GM19324 (cell line): Measurements from ENCODE around the gene KRTAP10-5.
"Not testable (repeated sequence)": the region's sequence is repeated elsewhere in the genome, so short reads cannot be mapped to it uniquely, and the experiment has no call there.

Experiments
- ATAC-seq: cut with Tn5 transposase; IDR thresholded peaks from one replicate; pipeline ENCODE4 v1.9.1; 2021; ENCODE audit warnings: mild to moderate bottlenecking, moderate library complexity; ENCODE audit not compliant: unreplicated experiment, low FRiP score

KRTAP10-5 gene

DNA sequence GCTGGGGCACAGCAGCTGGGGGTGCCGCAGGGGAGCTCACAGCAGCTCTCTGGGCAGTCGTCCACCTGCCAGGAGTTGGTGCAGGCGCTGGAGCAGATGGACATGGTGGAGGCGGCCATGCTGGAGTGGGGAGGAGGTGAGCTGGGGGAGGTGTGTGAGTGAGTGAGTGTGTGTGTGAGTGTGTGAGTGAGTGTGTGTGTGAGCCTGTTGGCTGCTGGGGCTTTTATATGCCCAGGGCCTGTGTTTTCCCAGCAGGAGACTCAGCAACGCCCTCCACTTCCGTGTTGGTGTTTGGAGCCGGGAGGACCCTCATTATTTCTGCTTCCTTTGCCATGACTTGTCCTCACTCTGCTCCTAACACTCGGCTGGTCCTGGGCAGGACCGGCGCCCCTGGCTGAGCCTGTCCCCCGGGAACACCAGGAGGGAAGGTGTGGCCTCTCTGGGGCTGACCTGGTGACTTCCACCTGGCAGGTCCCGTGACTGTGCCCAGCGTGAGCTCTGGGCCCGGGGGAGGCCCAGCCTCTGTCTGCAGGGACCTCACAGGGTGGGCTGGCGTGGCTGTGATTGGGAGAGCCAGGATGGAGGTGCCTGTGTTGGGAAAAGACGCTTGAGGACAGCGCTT, 29.0 kb downstream of the KRTAP10-5 start, which contains the start of gene KRTAP10-2:
Gene KRTAP10-2 (minus strand): TSS at position 166 of the 622 bp plus-strand sequence. CDS start 47 bp downstream, at position 119.
- no peak for ATAC-seq

DNA sequence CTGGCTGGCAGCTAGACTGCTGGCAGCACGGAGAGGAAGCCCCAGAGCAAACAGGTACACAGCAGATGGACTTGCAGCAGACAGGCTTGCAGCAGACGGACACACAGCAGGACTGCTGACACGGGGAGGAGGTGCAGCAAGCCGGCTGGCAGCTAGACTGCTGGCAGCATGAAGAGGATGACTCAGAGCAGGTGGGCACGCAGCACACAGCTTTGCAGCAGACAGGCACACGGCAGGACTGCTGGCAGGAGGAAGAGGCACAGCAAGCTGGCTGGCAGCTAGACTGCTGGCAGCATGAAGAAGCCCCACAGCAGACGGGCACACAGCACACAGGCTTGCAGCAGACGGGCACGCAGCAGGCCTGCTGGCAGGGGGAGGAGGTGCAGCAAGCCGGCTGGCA, 29.6 kb downstream of the KRTAP10-5 start:
- ATAC-seq = no peak

DNA sequence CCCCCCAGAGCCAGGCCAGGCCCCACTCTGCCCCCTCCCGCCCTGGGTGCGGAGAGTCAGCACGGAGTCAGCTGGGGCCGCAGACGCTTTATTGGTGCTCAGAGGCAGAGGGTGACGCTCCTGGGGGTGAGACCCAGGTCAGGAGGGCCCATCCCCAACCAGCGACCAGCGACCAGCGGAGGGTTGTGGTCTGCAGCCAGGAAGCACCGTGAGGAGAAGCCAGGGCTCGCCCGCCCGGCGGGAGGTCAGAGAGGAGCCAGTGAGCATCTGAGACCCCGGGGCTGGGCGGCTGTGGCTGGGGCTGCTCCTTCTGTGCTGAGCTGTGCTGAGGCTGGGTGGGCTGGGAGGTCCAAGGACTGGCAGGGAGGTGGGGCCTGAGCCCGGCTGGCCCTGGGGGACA, 30.1 kb downstream of the KRTAP10-5 start:
- not testable (repeated sequence) for ATAC-seq

DNA sequence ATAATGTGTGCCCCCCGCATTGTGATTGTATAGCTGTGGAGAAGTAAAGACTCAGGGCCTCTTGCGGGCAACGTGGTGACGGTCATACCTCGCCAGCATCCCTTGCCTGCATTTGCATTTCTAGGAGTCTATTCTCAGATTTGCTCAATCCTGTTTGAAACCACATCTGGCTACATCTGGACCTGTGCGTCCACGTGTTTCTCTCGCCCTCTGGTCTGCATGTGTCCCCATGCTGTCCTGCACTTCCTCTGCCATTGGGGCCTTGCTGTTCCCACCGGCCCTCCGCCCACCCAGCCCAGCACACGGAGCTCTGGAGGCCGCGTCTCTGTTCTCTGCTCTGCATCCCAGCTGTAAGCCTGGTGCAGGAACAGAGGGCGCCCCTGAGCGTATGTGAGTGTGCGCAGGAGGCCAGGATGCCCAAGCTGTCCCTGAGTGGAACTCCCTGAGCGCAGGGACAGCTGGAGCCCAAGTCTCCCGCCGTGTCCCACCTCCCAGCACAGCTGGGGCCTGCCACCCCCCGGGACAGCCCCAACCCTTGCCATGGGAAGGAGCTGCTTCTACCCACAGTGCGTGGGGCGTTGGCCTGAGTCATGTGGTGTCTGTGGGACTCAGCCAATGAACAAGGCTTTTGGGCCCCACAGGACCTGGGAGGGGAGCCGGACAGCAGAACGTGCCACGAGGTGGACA, 30.7 kb downstream of the KRTAP10-5 start:
- no peak for ATAC-seq

DNA sequence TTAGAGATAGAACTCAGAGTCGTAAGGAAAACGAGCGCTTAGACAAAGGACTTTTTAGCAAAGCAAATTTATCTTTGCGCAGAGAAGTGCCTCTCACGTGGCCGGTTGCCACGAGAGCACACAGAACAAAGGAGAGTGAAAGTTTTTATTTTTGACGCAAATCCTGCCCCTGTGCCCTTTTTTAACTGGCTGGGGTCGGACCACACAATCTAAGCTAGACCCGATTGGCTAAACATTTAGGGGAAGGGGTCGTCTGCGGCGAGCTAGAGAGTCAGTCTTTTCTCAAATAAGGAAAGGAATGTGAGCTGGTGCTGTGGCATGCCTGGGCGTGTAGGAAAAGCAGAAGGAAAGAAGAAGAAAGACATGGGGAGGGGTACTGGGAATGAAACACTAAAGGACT, 31.5 kb downstream of the KRTAP10-5 start:
- ATAC-seq = no peak

DNA sequence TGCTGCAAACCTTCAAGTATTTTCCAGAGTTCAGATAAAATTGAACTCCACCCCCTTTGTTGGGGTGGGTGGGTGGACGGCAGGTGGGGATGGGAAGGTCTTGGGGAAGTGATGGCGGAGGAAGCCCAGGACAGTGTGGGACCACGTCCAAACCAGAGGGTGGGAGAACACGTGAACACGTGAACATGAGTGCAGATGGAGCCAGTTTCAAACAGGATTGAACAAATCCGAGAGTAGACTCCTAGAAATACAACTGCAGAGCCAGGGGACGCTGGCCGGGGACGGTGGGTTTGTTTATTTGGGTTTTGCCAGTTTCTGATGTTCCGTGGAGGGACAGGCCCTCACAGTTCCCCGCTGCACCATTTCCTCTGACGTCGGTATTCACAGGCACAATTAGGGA, 32.0 kb downstream of the KRTAP10-5 start:
- no peak for ATAC-seq

DNA sequence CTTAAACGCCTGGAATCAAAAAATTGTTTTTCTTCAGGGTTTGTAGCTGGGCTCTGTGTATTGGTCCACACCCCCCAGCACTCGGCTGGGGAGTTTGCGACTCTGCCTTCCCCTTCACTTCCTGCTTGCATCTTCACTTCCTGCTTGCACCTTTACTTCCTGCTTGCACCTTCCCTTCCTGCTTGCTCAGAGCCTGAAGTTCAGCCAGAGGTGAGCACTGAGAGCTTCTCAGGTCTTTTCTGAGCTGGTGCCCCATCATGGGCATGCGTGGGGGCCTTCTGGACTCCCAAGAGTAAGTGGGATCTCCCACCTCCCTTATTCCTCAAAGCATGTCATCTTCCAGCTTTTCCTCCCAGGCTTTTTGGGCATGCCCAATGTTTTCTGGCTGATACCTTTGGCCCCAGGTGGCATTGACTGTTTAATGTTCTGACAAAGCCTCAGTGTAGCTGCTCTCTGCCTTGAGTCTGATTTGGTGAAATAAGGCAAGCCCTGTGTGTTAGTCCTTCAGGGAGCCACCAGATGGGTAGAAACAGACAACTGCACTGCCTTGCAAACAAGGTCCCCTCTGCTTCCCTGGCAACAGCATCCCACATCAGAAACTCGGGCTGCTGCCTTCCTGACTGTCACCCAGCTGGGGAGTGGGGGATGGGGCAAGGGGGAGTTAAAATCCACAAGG, 32.6 kb downstream of the KRTAP10-5 start:
- ATAC-seq = no peak

DNA sequence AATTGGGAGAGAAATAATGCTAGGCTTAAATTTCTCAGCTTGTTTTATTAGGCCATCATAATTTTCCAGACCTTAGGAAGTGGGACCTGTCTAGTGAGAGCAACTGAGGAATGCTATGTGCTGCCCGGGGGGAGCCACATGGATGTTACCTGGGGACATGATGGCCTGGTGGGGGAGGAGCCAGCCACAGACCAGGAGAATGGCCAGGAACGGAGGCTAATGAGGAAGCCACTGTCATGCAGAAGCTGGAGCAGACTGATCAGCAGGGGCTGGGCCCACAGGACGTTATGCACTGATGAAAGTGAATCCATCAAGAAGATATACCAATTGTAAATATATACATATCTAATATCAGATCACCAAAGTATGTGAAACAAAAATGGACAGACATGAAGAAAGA, 35.8 kb downstream of the KRTAP10-5 start:
- no peak for ATAC-seq

DNA sequence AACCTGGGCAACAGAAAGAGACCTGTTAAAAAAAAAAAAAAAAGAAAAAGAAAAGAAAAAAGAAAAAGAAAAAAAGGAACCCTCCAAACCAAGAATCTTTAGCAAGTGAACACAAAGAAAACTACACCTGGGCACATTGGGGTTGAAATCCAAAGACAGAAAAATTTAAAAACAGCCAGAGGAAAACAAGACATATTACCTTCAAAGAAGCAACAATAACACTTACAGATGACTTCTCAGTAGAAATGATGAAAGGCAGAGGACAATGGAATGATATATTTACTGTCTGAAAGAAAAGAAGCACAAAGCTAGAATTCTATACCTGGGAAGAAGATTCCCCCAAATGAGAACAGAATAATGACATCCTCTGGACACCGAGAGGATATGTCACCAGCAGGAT, 37.7 kb downstream of the KRTAP10-5 start:
- ATAC-seq = no peak

DNA sequence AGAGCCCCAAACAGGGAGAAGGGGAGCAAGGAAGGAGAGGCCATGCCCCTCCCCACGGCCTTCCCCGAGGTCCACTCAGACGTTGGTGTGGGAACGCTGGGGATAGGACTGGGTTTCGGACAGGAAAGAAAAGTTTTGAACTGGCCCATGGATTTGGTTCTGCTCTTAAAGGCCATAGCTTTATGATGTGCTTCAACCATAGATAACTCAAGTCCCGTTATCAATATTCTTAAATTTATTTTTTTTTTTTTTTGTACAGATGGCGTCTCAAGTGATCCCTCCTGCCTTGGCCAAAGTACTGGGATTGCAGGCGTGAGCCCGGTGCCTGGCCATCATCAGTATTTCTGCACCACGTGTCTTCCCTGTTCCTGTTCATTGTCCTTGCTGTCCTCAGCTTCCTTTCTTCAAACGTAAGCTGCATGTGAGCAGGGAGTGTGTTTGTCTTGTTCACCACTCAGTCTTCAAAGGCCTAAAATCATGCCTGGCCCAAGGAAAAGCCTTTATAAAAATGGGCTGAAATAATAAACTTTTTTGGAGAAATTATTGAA, 39.6 kb downstream of the KRTAP10-5 start:
- ATAC-seq = no peak

DNA sequence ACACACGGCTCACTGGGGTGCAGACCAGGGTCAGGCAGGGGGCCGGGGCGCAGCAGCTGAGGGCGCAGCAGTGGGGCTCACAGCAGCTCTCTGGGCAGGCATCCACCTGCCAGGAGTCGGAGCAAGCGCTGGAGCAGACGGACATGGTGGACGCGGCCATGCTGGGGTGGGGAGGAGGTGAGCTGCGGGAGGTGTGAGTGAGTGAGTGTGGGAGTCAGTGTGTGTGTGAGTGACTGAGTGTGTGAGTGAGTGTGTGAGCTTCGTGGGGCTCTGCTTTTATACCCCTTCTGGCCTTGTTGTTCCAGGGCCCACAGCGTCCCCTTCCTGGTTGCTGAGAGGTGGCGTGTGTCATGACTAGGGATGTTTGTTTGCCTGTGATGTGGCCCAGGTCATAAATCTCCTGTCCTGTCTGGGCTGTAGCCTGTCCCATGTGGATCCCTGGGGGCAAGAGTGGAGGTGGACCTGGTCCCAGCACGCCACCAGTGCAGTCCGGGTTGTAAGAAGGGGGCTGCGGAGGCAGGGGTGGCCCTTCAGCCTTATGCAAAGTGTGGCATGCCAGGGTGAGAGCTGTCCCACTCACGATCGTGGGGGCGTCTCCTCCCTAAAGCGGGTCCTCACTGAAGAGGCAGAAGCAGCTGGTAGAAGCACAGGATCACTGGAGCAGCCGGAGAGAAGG, 40.3 kb downstream of the KRTAP10-5 start, which contains the start of gene KRTAP10-1:
Gene KRTAP10-1 (minus strand): TSS at position 205 of the 676 bp plus-strand sequence. CDS start 45 bp downstream, at position 160.
- ATAC-seq = no peak

DNA sequence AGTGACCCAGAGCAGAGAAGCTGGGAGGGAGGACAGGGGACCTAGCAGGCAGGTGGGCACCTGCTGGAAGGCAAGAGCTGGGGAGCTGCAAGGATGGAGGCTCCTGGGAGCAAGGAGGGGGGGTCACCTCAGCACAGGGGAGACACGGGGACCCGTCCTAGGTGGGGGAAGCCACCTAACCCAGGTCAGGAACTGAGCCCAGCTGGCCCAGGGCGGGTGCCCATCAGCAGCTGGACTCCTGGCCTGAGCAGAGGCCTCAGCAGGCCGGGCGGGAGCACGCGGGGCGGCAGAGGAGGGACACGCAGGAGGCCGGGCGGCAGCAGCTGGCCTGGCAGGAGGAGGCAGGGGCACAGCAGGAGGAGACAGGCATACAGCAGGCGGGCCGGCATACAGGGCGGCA, 41.4 kb downstream of the KRTAP10-5 start:
- no peak for ATAC-seq

DNA sequence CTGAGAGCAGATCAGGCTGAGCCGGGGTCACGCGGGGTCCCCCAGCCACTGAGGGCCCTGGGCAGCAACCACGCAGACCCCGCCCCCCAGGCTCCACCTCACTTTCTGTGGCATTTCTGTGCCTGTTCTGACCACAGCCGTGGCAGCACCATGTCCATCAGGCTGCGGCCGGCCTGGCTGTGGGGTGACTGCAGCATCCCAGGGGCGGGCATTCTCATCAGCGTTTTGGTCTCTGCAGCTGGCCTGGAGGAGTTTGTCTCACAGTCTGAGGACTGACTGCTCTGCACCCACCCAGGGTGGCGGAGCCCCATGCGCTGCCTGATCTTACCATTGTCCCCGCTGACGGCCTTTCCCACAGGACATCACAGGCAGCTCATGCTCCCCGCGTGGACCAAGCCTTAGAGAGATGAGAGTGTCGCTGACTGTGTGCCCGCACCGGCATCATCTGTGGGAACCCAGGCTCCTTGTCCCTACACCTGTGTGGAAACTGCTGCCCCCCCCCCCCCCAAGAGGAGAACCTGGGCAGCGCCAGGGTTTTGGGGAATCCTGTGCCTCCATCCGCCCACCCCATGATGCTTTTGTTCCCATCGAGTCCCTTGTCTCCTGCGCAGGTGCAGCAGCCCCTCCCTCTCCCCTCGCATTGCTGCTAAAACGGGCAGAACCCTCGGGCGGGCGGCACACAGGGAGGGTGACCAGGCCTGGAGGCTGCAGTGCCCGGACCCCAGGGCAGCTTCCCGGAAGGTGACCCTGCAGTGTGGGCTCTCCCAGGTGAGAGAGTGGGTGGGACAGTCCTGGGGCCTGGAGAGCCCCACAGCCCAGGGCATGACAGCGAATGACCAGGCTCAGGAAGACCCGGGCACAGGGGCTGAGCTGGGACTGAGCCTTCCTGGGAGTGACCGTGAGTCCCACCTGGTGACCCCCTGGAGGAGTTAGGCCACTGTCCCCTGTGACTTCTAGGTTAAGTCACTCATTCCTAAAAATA, 42.2 kb downstream of the KRTAP10-5 start:
- no peak for ATAC-seq

DNA sequence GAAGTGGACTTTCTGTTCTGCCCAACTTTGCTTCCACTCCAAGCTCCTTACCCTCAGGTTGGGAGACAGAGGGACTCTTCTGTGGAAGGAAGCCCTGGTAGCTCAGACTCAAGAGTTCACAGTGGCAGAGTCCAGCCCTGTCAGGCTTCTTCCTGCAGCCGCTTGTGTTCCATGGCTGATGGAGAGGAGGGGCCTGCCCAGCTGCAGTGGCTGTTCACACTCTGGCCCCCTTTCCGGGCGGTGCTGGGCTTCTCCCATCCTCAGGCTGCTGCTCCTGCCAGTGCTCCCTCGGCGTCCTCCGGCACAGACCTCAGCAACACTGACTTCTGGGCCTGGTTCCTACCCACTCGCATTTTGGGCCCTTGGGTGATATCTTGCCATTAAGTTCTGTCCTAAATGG, 44.4 kb downstream of the KRTAP10-5 start:
- ATAC-seq = no peak

DNA sequence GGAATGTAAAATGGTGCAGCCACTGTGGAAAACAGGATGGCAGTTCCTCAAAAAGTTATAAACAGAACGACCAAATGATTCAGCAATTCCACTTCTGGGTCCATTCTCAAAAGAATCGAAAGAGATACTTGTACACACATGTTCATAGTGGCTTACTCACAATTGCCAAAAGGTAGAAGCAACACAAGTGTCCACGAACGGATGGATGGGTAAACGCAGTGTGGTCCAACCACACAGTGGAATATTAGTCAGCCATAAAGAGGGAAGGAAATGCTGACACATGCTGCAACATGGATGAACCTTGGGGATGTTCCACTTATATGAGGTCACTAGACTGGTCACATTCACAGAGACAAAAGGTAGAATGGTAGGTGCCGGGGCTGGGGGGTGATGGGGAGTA, 45.7 kb downstream of the KRTAP10-5 start:
- no peak for ATAC-seq

DNA sequence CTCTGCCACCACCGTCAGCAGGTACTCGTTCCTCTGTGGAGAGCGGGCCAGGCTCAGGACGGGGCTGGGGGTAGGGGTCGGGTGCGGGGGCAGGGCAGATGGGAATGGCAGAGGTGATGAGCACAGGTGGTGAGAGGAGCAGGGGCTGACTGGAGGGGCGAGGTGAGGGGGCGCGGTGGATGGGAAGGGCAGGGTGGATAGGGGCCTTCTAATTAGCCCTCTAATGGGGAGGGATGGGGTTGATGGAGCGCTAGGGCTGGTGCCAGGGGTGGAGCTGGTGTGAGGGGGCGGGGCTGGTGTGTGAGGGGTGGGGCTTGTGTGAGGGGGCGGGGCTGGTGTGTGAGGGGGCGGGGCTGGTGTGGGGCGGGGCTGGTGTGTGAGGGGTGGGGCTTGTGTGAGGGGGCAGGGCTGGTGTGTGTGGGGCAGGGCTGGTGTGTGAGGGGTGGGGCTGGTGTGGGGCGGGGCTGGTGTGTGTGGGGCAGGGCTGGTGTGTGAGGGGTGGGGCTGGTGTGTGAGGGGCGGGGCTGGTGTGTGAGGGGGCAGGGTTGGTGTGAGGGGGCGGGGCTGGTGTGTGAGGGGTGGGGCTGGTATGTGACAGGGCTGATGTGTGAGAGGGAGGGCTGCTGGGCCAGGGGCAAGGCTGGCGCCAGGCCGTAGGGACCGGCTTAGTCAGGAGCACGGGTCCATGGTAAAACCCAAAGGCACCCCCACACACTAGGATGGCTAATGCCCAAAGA, 46.3 kb downstream of the KRTAP10-5 start:
- ATAC-seq = no peak

DNA sequence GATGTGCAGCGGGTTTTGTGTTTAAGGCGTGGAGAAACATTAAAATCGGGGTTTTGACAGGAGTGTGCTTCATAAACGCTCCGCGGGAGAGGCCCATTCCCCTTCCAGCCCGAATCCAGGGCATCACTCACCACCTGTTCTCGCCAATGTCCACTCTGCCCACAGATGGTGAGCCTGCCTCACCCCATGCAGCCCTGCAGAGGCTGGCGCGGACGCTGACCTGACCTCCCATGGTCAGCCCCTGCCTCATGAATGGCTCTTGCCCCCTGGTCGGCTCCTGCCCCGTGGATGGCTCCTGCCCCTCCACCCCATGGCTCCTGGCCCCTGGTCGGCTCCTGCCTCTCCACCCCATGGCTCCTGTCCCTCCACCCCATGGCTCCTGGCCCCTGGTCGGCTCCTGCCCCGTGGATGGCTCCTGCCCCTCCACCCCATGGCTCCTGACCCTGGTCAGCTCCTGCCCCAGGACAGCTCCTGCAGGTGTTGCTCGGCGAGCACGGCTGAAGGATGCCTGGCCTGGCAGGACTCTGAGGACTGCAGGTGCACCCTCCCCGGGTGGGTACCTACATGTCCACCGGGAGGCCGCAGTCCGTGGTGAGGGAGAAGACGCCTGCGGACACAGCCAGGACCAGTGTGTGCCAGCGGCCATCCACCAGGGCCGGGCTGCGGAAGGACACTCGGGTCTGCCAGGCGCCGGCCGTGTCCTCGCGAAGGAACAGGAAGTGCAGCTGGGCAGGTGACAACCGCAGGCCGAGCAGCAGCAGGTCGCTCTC, 47.1 kb downstream of the KRTAP10-5 start:
- ATAC-seq = no peak

DNA sequence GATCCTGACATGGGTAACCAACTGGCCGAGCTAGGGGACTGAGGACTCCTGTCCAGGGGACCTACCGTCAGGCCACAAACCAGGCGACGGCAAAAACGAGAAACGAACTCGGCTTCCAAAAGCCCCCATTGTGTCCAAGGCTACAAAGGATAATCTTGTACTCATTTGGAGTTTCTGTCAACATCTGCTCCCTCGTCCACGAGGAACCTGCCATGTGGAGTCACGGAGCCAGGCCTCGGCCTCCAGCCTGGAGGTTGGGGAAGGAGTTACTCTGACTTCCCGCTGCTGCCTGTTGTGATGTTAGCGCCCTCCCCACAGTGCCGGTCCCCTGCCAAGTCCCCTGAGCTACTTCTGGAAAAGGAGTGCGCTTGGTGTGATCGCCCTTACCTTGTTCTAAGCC, 47.7 kb downstream of the KRTAP10-5 start:
- ATAC-seq = no peak
